Tibial nerve (tissue), 4 donors: Measurements from ENCODE around the gene CSF3.

ENCODE experiments used
- CTCF ChIP-seq, 5 experiments: fragments of 200-600 bp in 3 of 5; fragments of 450-650 bp in 2 of 5; sonication (generic) in 3 of 5; IDR thresholded peaks; one replicate each; pipeline ENCODE4 v1.5.1; 2016 to 2019; ENCODE audit warnings: antibody characterized with exemption in 5 of 5, mild to moderate bottlenecking in 3 of 5, moderate library complexity in 2 of 5
- EP300 ChIP-seq, 2 donors: sonication (generic); formaldehyde crosslinking; IDR thresholded peaks; one replicate each; pipeline ENCODE4 v1.6.1; 2017; ENCODE audit warnings: antibody characterized with exemption in 2 of 2, mild to moderate bottlenecking in 1 of 2
- POLR2A ChIP-seq, 2 donors: fragments of 450-650 bp; IDR thresholded peaks; one replicate each; pipeline ENCODE4 v1.6.1; 2017; ENCODE audit warnings: antibody characterized with exemption in 2 of 2, mild to moderate bottlenecking in 2 of 2, moderate library complexity in 2 of 2

- TF ChIP-seq EP300 (IDR thresholded peaks at IDR 0.05) (no peak), CTCF (IDR thresholded peaks at IDR 0.05) (no peak), POLR2A (IDR thresholded peaks at IDR 0.05) (no peak)
Observed at GRCh38 chr17:40022497-40022896, 7.3 kb downstream of the CSF3 start.
